HG03025 (cell line): ENCODE results near the gene CTXN2.

Experiments used
- ATAC-seq: cut with Tn5 transposase; IDR thresholded peaks from one replicate; pipeline ENCODE4 v1.9.1; 2021; ENCODE audit warnings: mild to moderate bottlenecking, moderate library complexity; ENCODE audit not compliant: unreplicated experiment, low FRiP score

Gene CTXN2

DNA sequence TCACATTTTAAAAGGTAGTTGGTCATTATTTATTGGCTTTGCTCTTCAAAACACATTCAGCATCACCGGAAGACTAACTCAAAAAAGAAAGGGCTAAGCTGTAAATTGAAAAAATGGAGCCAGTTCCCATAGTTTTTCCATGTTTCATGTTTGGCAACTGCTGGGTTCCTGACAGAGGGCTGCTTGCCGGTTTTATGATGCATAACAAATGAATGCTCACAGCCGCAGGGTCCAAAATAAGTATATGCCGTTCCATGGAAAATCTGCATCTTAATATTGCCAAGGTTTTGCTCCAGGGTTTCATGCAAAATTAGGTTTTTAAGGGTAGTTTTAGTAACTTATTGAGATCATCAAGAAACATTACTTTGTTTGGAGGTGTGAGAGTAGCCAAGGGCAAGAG, 30.4 kb downstream of the CTXN2 start:
- no peak for ATAC-seq

DNA sequence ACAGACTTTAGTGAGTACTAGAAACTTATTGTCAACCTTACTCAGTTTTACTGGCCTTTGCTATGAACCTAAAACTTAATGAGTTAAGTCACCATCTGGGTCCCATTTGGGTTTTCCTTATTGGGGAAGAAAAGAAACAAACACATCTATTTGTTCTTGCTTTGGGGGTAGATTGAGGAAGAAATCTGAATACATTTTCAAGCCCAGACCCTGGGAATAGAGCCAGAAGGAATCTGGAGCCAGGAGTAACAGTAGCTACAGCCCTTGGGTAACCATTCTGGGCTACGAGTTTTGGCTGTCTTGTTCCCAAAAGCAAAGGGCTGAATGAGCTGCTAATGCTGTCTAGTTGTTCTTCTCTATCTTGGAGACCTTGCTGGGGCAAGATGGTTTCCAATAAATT, 31.2 kb downstream of the CTXN2 start:
- ATAC-seq = no peak

DNA sequence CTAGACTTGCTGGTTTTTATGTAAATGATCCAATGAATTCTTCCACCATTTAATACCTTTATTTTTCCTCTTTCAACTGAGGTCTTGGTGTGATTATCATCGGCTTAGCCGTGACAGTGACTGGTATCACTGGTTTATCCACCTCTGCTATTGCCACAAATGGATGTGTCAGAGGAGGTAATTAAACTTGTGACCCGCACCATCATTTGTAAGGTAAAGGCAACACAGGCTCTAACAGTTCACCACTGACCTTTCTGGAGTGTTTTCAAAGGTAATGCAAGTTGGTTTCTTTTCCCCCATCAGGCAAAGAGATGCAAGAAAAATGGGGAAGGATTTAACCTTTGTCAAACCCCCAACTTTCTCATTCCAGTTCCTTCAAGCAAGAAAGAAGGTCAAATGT, 34.3 kb downstream of the CTXN2 start:
- no peak for ATAC-seq

DNA sequence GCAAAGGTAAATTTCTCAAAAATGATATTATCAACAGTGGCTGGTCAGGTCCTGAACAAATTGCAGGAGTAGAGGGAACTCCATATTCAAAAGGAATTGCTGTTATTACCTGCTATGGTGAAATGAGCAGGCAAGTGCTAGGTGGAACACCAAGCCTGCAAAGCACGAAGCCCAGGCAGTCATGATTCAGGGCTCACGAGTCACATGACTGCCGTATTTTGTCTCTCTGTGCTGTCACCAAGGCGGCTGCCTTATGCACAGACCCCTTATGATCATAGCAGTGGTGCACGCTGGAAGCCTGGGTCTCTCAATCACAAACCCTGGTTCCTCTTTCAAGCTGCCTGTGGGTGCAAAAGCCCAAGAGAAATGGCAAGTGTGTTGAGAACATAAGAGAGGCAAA, 39.0 kb downstream of the CTXN2 start:
- ATAC-seq = no peak

DNA sequence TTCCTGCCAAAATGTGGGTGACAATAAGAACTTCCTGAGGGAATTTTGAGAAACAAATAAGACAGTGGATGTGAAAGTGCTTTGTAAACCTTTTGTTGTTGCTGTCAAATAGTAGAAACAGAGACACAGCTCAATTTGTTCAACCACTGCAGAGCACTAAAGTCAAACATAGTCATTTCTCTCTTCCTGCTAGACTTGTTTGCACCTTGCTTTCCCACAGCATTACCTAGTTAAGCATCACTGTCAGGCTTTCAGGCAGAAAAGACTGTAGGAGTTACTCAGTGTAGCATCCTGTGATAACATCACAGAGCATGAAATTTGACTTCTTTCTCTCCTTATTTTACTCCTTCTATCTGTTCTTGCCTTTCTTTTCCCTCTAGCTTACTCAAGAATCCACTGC, 41.8 kb downstream of the CTXN2 start:
- no peak for ATAC-seq

DNA sequence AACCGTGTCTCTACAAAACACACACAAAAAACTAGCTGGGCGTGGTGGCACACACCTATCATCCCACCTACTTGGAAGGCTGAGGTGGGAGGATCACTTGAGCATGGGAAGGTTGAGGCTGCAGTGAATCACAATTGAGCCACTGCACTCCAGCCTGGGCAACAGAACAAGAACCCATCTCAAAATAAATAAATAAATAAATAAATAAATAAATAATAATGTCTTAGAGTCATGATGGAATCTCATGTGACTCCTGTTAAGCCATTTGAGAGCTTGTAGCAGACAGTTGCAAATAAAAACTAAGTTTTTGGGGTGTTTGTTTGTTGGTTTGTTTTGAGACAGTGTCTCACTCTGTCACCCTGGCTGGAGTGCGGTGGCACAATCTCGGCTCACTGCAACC, 47.9 kb downstream of the CTXN2 start:
- no peak for ATAC-seq

DNA sequence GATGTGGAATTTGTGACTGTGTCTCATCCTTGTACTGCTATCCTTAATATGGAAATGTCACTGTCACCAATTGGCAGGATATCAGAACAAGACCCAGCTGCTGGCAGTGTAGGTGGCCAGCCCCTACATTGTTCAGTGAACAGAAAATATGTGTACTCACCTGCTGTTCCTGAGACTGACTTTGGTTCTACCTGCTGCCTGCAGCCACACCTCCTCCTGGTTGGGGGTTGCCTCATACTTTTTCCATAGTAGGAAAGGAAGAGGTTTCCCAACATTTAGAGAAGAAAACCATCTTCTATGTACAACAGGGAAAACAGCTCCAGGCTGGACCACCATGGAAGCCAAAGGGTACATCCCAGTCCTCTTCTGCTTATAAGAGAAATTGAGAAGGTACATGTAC, 50.5 kb downstream of the CTXN2 start:
- ATAC-seq = no peak

DNA sequence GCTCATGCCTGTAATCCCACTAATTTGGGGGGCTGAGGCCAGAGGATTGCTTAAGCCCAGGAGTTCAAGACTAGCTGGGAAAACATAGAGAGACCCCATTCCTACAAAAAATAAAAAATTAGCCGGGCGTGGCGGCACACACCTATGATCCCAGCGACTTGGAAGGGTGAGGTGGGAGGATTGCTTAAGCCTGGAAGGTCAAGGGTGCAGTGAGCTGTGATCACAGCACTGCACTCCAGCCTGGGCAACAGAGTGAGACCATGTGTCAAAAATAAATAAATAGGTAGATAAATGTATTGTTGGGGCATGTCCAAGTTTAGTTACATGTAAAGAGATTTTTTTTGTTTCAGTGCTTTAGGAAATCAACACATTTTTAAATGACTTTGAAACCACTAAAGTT, 51.1 kb downstream of the CTXN2 start:
- no peak for ATAC-seq

DNA sequence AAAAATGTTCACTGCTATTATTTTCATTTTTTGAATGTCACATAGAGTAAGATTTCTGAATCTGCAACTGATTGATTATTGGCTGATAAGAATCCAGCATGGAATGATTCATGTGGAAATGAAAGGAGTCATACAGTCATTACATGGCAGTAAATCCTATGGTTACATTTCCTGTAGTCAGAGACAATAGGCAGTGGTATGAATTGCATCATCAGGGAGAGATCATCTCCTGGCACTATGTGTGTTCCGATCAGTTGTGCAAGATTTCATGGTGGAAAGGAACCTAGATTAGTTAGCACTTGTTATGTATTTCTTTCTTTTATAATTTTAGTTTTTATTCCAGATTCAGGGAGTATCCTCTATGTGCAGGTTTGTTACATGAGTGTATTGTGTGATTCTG, 53.5 kb downstream of the CTXN2 start:
- no peak for ATAC-seq

DNA sequence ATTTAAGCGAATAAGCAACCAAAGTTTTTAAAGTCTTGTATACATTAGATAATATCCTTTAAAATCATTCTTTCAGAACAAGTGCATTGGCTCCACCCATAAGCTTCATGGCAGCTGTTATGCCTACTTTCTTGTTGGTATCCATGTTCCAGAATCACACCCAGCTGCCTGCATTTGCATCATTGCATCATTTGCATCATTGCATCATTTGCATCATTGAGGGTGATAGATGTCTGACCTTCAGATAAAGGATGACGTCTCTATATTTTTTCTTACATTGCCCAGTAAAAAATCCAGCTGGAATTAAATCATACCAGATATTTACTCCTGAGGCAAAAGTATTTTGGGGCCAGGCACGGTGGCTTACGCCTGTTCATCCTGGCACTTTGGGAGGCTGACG, 56.9 kb downstream of the CTXN2 start:
- no peak for ATAC-seq

DNA sequence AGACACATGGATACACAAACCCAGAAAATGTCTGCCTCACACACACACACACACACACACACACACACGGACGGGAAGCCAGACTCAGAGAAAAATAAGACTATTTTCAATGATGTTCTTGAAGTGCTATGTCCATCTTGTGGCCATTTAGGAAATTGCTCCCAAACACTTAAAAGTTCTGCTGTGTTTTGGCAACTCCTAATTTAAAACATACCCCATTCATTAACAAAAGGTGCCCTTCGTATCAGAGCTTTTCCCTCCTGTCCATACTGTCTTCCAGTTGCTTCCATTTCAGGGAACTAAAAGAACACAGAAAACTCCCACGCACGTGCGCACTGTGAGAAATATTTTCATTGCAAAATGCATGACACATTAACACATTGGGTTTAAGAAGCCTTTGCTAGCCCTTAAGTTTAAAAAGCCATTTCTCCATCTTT, 59.2 kb downstream of the CTXN2 start:
- ATAC-seq = no peak

DNA sequence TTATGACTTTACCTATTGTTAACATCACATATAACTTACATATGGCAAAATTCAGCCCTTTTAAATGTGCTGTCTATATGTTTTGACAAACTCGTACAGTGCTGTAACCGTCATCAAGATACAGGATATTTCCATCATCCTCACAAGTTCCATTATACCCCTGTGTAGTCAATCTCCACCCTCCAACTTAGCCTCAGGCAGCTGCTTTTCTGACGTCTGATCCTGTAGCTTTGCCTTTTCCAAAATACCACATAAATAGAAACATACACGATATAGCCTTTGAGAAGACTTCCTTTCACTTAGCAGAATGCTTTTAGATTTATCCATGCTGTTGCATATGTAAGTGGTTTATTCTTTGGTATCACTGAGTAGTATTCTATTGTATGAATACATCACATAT, 61.7 kb downstream of the CTXN2 start:
- no peak for ATAC-seq
